Testis (tissue), 3 donors: ENCODE results near the gene GPATCH1. TPM values are rescaled to one million over a fixed set of nuclear protein-coding genes. Genes with fewer than 3 reads are reported as not detected.

Source experiments
- DNase-seq: peaks from one replicate; pipeline ENCODE4 v3.0.0-alpha.2; 2019
- H3K27ac ChIP-seq, 2 donors: fragments of 200-600 bp; sonication (generic); one replicate each; pipeline ENCODE4 v1.5.1; 2019
- H3K27me3 ChIP-seq: fragments of 200-600 bp; sonication (generic); one replicate; pipeline ENCODE4 v1.5.1; 2019
- H3K36me3 ChIP-seq: fragments of 200-600 bp; sonication (generic); one replicate; pipeline ENCODE4 v1.5.1; 2017; ENCODE audit warnings: low read depth; ENCODE audit errors: missing control alignments
- H3K4me1 ChIP-seq: fragments of 200-600 bp; sonication (generic); one replicate; pipeline ENCODE4 v1.5.1; 2019
- H3K4me3 ChIP-seq, 2 donors: fragments of 200-600 bp; sonication (generic); one replicate each; pipeline ENCODE4 v1.5.1; 2017 to 2019
- H3K9me3 ChIP-seq: fragments of 200-600 bp; sonication (generic); one replicate; pipeline ENCODE4 v1.5.1; 2017
- POLR2A ChIP-seq: fragments of 450-650 bp; IDR thresholded peaks from one replicate; pipeline ENCODE4 v1.6.1; 2017; ENCODE audit warnings: antibody characterized with exemption, mild to moderate bottlenecking, moderate library complexity
- WGBS, 2 donors: methylation state at CpG; one replicate each; pipeline ENCODE4 v1.1.5; 2018; 5-methylcytosine and 5-hydroxymethylcytosine counted together
- intact Hi-C: fragments of 100-400 bp; cut with DNase I; formaldehyde crosslinking; loops from one replicate; pipeline ENCODE4 v1.15.1; 2023; ENCODE audit warnings: low total_unique reads
- polyA plus RNA-seq: library from polyadenylated mRNA; stranded (reverse); fragments of 350-450 nt; fragmentation: Illumina TruSeq; extraction: RNeasy Lipid Tissue Mini Kit (QIAGEN cat#74804); gene quantifications from one replicate; pipeline ENCODE4 v1.2.3, GENCODE V29; 2014; ENCODE audit warnings: low read depth, low replicate concordance; ENCODE audit not compliant: insufficient read depth
- small RNA-seq, 2 donors: library from RNA; depleted of rRNA; stranded (forward); fragments of <200 nt; gene quantifications; one replicate each; pipeline ENCODE3, GENCODE V24; 2016
- total RNA-seq, 2 donors: library from RNA; depleted of rRNA; stranded (reverse); fragments of >200 nt; gene quantifications; one replicate each; pipeline ENCODE4 v1.2.3, GENCODE V29; 2016
- TF ChIP-seq, protein P1 (sequence below), 3 experiments: fragments of 450-650 bp in 2 of 3; fragments of 200-600 bp in 1 of 3; sonication (generic) in 1 of 3; IDR thresholded peaks; one replicate each; pipeline ENCODE4 v1.5.1; 2016 to 2019; ENCODE audit warnings: antibody characterized with exemption in 3 of 3, mild to moderate bottlenecking in 2 of 3, moderate library complexity in 1 of 3

GPATCH1 gene
- total and polyA plus RNA-seq, 3 donors from 2014 or later, result 12.0 to 14.2 (median 13.1) TPM

DNA sequence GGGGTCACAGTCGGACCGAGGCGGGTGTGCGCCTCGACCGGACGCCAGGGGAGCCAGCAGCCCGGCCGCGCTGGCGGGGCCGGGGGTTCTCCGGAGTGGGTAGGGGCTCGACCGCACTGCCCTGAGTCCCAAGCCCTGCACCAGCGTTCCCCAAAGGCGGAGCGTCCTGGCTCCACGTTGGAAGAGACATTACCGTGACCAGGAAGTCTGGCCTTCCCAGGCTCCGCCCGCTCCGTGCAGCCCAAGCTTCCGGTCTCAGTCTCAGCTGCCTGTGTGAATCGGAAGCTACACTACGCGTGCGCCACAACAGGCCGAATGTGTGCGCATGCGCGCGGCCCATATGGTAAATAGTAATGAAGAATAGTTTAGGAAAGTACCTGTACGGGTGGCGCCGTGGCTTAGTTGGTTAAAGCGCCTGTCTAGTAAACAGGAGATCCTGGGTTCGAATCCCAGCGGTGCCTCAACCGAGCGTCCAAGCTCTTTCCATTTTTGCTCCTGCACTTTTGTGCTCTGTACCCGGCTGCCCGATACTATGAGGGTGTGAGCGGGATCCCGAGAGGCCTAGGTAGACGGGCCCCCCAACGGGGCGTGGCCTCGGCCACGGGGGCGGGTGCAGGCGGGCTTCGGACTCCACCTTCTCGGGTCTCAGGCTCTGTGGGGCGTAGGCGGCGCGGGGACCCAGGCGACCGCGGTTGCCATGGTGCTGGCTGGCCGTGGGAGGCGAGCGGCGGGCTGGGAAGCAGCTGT, 95.9 kb downstream of the GPATCH1 start:
- peak; percentile 9 for TF ChIP-seq POLR2A
- TF ChIP-seq, protein P1, sequence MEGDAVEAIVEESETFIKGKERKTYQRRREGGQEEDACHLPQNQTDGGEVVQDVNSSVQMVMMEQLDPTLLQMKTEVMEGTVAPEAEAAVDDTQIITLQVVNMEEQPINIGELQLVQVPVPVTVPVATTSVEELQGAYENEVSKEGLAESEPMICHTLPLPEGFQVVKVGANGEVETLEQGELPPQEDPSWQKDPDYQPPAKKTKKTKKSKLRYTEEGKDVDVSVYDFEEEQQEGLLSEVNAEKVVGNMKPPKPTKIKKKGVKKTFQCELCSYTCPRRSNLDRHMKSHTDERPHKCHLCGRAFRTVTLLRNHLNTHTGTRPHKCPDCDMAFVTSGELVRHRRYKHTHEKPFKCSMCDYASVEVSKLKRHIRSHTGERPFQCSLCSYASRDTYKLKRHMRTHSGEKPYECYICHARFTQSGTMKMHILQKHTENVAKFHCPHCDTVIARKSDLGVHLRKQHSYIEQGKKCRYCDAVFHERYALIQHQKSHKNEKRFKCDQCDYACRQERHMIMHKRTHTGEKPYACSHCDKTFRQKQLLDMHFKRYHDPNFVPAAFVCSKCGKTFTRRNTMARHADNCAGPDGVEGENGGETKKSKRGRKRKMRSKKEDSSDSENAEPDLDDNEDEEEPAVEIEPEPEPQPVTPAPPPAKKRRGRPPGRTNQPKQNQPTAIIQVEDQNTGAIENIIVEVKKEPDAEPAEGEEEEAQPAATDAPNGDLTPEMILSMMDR (IDR thresholded peaks at IDR 0.05), result peak in 1 of 3 experiments; percentile 32
- WGBS, 2 donors, result 0 to 1% methylated on average over 22 to 61 of the region's 65 CpGs
- Histone ChIP-seq H3K4me1 (peaks cover 7% of the 10 kb centered on the region), H3K4me3 (peak overlapping the region; percentile 68 to 89), H3K9me3 (no peaks in the 10 kb centered on the region), H3K27ac (peak overlapping the region; percentile 78 to 89), H3K36me3 (no peaks in the 10 kb centered on the region), H3K27me3 (no peaks in the 10 kb centered on the region)
- DNase-seq, result peak; percentile 96
- intact Hi-C loops, result no loop called here

DNA sequence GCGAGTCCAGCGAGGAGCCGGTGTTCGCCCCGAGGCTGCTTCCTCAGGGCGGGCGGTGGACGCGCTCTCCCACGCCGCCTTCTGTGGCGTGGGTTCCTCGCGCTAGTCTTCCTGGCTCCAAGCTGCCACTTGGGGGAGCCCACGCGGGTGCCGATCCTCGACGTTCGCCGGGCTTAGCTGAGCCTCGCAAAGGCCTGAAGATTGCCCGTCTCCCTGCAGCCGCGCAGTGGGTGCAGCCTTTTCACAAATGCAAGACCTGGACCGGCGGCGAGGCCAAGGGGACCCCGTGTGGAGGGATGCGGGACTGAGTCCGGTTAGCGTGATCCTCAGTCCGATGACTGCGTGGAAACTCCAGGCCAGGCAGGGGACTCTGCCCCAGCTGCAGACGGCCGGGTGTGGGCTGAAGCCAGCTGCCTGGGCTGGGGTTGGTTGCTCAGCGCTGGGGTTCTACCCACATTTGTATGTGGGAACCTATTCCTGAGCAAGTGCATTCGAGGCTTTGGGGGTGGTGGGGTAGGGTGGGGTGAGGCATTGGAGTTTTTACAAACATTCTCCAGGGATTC, 96.5 kb downstream of the GPATCH1 start:
- Histone ChIP-seq H3K4me3 (peak overlapping the region; percentile 68 to 89), H3K27me3 (no peaks in the 10 kb centered on the region), H3K4me1 (peaks cover 7% of the 10 kb centered on the region), H3K36me3 (no peaks in the 10 kb centered on the region), H3K9me3 (no peaks in the 10 kb centered on the region), H3K27ac (peak overlapping the region; percentile 78 to 89)
- DNase-seq, result peak; percentile 75
- TF ChIP-seq, protein P1 (IDR thresholded peaks at IDR 0.05), result peak in 2 of 3 experiments; percentile 41 to 73
- no peak for TF ChIP-seq POLR2A
- intact Hi-C loops, result no loop called here
- WGBS, 2 donors, result 0% methylated on average over 1 to 31 of the region's 38 CpGs

Small RNA genes within 50 kb of the gene (small RNA-seq; reads per million reads assigned to genes)
- gene AC008521.1 (0 reads per million in 2 donors), gene AC008521.2 (0 to 0.09 reads per million in 2 donors)

Other genes with a start within 250 kb of the GPATCH1 start
- 1 to 10 TPM in 1 of 2 donors, under 1 TPM in 1; 0.79 to 1.6 TPM for gene SLC7A9, start 211.4 kb upstream of the GPATCH1 start, total RNA-seq
- 1.2 TPM for gene SLC7A9, start 211.4 kb upstream of the GPATCH1 start, polyA plus RNA-seq
- gene CEP89, start 109.2 kb upstream of the GPATCH1 start, total RNA-seq, result 10 to 100 TPM; 16.7 to 17.2 TPM
- 14.0 TPM for gene CEP89, start 109.2 kb upstream of the GPATCH1 start, polyA plus RNA-seq
- gene FAAP24, start 108.9 kb upstream of the GPATCH1 start, total RNA-seq, result 10 to 100 TPM in 1 of 2 donors, 1 to 10 TPM in 1; 5.5 to 11.8 TPM
- gene FAAP24, start 108.9 kb upstream of the GPATCH1 start, polyA plus RNA-seq, result 15.8 TPM
- 1 to 10 TPM; 3.5 to 8.1 TPM for gene RHPN2, start 16.3 kb upstream of the GPATCH1 start, total RNA-seq
- 4.0 TPM for gene RHPN2, start 16.3 kb upstream of the GPATCH1 start, polyA plus RNA-seq
- 1 to 10 TPM; 5.0 to 8.9 TPM for gene WDR88, start 50.9 kb downstream of the GPATCH1 start, total RNA-seq
- gene WDR88, start 50.9 kb downstream of the GPATCH1 start, polyA plus RNA-seq, result 15.3 TPM
- 10 to 100 TPM; 29.3 to 50.9 TPM for gene LRP3, start 113.1 kb downstream of the GPATCH1 start, total RNA-seq
- 21.8 TPM for gene LRP3, start 113.1 kb downstream of the GPATCH1 start, polyA plus RNA-seq
- gene SLC7A10, start 144.7 kb downstream of the GPATCH1 start, total RNA-seq, result 1 to 10 TPM; 3.0 to 5.8 TPM
- gene SLC7A10, start 144.7 kb downstream of the GPATCH1 start, polyA plus RNA-seq, result 2.1 TPM
- gene CEBPA, start 221.4 kb downstream of the GPATCH1 start, total RNA-seq, result 1 to 10 TPM; 3.5 to 5.0 TPM
- gene CEBPA, start 221.4 kb downstream of the GPATCH1 start, polyA plus RNA-seq, result 4.7 TPM